Progenitor cell of endocrine pancreas (in vitro differentiated cells): ENCODE results near the gene ATP6V1F. TPM values are rescaled to one million over a fixed set of nuclear protein-coding genes. Genes with fewer than 3 reads are reported as not detected.
A peak's percentile ranks its signal among the peaks of the same experiment; 100 is the strongest.

ENCODE experiments used
- DNase-seq: peaks from one replicate; pipeline ENCODE4 v3.0.0; 2021; ENCODE audit warnings: low spot score; ENCODE audit not compliant: unreplicated experiment
- H3K27ac Mint-ChIP-seq: 2 replicates; pipeline ENCODE4 v1.8.0; 2021; ENCODE audit warnings: mild to moderate bottlenecking, moderate library complexity, mixed read lengths
- H3K27me3 Mint-ChIP-seq: 2 replicates; pipeline ENCODE4 v1.8.0; 2021; ENCODE audit warnings: mixed read lengths
- H3K36me3 Mint-ChIP-seq: 2 replicates; pipeline ENCODE4 v1.8.0; 2022; ENCODE audit warnings: mixed read lengths; ENCODE audit not compliant: insufficient read depth
- H3K4me1 Mint-ChIP-seq: 2 replicates; pipeline ENCODE4 v1.8.0; 2021; ENCODE audit warnings: low read depth, mixed read lengths
- H3K4me3 Mint-ChIP-seq: 2 replicates; pipeline ENCODE4 v1.8.0; 2021; ENCODE audit warnings: low read depth, mild to moderate bottlenecking, moderate library complexity, mixed read lengths
- H3K9me3 Mint-ChIP-seq: 2 replicates; pipeline ENCODE4 v1.8.0; 2021; ENCODE audit warnings: low read depth, mixed read lengths
- CTCF ChIP-seq: fragments of 200-600 bp; sonication (generic); IDR thresholded peaks from one replicate; pipeline ENCODE4 v1.5.0; 2021; ENCODE audit warnings: antibody characterized with exemption, mild to moderate bottlenecking; ENCODE audit not compliant: unreplicated experiment
- total RNA-seq: library from RNA; stranded (reverse); gene quantifications from 2 replicates; pipeline ENCODE4 v1.2.1, GENCODE V29; 2021

Gene ATP6V1F
- total RNA-seq, 1 donor from 2014 or later, result 119 TPM

- no peak for TF ChIP-seq CTCF
- H3K27me3 Mint-ChIP-seq, result no peaks in the 10 kb centered on the region
- H3K36me3 Mint-ChIP-seq, result no peaks in the 10 kb centered on the region
- H3K9me3 Mint-ChIP-seq, result no peaks in the 10 kb centered on the region
- no peak overlapping the region for H3K4me3 Mint-ChIP-seq
- no peak for DNase-seq
- H3K4me1 Mint-ChIP-seq, result no peaks in the 10 kb centered on the region
- H3K27ac Mint-ChIP-seq, result no peak overlapping the region
Measured at GRCh38 chr7:128840326-128841170, 22.1 kb upstream of the ATP6V1F start.

- Mint-ChIP-seq H3K9me3 (no peaks in the 10 kb centered on the region), H3K27ac (no peak overlapping the region), H3K36me3 (no peaks in the 10 kb centered on the region), H3K4me1 (no peaks in the 10 kb centered on the region), H3K4me3 (no peak overlapping the region), H3K27me3 (no peaks in the 10 kb centered on the region)
- no peak for TF ChIP-seq CTCF
- DNase-seq, result no peak
Measured at GRCh38 chr7:128841171-128841690, 21.4 kb upstream of the ATP6V1F start.

GRCh38 chr7:128841921-128842673 is 20.6 kb upstream of the ATP6V1F start:
- Mint-ChIP-seq H3K36me3 (no peaks in the 10 kb centered on the region), H3K9me3 (no peaks in the 10 kb centered on the region), H3K4me3 (no peak overlapping the region), H3K27me3 (no peaks in the 10 kb centered on the region), H3K27ac (no peak overlapping the region), H3K4me1 (no peaks in the 10 kb centered on the region)
- DNase-seq, result no peak
- TF ChIP-seq CTCF, result peak; percentile 71

GRCh38 chr7:128842674-128843641 is 19.7 kb upstream of the ATP6V1F start:
- no peak for DNase-seq
- H3K4me1 Mint-ChIP-seq, result no peaks in the 10 kb centered on the region
- no peak overlapping the region for H3K27ac Mint-ChIP-seq
- H3K4me3 Mint-ChIP-seq, result no peak overlapping the region
- H3K36me3 Mint-ChIP-seq, result no peaks in the 10 kb centered on the region
- no peaks in the 10 kb centered on the region for H3K9me3 Mint-ChIP-seq
- TF ChIP-seq CTCF, result no peak
- no peaks in the 10 kb centered on the region for H3K27me3 Mint-ChIP-seq
